D721Med (cell line): Measurements from ENCODE around the gene DCAF6.

Experiments
- DNase-seq: peaks from one replicate; pipeline ENCODE4 v3.0.0; 2011; ENCODE audit warnings: low spot score; ENCODE audit not compliant: insufficient read length
- FAIRE-seq: peaks from 2 replicates; lab custom pipeline; 2011; peaks lifted over from hg19 to GRCh38; lab: Jason Lieb, UNC
- TF ChIP-seq, protein P1 (sequence below): IDR thresholded peaks from 2 replicates; pipeline ENCODE4 v1.5.1; 2012; ENCODE audit warnings: mild to moderate bottlenecking, control low read depth; ENCODE audit not compliant: insufficient read depth; ENCODE audit errors: missing control alignments

Gene DCAF6

GRCh38 chr1:167964646-167965045, 28.2 kb downstream of the DCAF6 start:
- DNase-seq (no peak), FAIRE-seq (peak; percentile 29)
- TF ChIP-seq, protein P1, sequence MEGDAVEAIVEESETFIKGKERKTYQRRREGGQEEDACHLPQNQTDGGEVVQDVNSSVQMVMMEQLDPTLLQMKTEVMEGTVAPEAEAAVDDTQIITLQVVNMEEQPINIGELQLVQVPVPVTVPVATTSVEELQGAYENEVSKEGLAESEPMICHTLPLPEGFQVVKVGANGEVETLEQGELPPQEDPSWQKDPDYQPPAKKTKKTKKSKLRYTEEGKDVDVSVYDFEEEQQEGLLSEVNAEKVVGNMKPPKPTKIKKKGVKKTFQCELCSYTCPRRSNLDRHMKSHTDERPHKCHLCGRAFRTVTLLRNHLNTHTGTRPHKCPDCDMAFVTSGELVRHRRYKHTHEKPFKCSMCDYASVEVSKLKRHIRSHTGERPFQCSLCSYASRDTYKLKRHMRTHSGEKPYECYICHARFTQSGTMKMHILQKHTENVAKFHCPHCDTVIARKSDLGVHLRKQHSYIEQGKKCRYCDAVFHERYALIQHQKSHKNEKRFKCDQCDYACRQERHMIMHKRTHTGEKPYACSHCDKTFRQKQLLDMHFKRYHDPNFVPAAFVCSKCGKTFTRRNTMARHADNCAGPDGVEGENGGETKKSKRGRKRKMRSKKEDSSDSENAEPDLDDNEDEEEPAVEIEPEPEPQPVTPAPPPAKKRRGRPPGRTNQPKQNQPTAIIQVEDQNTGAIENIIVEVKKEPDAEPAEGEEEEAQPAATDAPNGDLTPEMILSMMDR = no peak

- no peak for DNase-seq
- FAIRE-seq = no peak
- TF ChIP-seq, protein P1 = no peak
Observed at GRCh38 chr1:167966050-167966449, 29.6 kb downstream of the DCAF6 start.

DNA sequence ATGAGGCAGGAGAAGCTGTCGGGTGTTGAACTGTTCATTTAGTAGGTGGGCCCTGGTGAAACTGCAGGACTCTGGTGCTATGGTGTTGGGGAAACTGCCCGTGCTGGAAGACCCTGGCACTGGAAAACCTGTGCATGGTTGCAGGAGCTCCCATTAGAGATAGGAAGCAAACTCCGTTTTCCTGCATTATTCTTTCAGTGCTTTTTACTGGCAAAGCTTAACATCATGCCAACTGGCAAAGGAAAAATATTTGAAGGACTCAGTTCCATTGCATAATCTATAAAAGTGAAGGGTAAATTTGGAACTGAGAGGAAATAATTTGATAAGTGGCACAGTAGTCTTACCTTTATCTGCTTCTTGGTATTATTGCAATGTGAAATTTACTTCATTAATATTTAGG, 32.1 kb downstream of the DCAF6 start:
- no peak for DNase-seq
- TF ChIP-seq, protein P1 = no peak
- FAIRE-seq = no peak

- no peak for DNase-seq
- peak; percentile 29 for FAIRE-seq
- TF ChIP-seq, protein P1 = no peak
Observed at GRCh38 chr1:167973832-167974231, 37.3 kb downstream of the DCAF6 start.

DNA sequence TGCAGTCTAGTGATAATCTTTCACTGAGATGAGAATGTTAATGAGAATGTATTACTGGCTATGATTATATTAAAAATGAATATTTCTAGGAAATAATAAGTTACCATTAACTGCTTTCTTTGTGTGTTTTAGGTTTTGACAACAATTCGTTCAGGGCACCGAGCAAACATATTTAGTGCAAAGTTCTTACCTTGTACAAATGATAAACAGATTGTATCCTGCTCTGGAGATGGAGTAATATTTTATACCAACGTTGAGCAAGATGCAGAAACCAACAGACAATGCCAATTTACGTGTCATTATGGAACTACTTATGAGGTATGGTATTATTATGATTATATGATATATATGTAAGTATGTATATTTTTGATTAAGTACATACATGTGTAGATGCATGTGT, 38.2 kb downstream of the DCAF6 start:
- TF ChIP-seq, protein P1 = no peak
- DNase-seq (no peak), FAIRE-seq (peak; percentile 81)

DNA sequence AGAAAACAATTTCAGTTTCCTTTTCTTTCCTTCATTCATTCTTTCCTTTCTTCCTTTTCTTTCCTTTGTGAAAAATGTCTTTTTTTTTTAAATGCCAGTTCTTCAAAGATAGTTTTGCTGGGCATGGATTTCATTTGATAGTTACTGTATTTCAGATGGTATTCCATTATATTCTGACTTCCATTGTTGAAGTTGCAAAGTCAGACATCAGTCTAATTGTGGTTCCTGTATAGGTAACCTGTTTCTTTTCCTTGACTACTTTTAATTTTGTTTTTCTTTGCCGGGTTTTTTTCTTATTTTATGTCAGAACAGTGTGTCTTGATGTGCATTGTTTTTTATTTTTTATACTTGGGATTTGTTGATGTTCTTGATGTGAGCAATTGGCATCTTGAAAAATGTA, 40.8 kb downstream of the DCAF6 start:
- DNase-seq = no peak
- peak; percentile 32 for FAIRE-seq
- TF ChIP-seq, protein P1 = no peak

DNA sequence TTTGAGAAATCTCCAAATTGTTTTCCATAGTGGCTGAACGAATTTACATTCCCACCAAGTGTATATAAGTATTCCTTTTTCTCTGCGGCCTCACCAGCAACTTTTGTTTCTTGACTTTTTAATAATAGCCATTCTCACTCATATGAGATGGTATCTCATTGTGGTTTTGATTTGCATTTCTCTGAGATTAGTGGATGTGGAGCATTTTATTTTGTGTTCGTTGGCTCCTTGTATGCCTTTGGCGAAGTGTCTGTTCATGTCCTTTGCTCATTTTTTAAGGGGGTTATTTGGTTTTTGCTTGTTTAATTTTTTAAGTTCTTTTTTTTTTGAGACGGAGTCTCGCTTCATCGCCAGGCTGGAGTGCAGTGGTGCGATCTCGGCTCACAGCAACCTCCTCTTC, 45.5 kb downstream of the DCAF6 start:
- DNase-seq (no peak), FAIRE-seq (no peak)
- TF ChIP-seq, protein P1 = no peak
